GM12873 (cell line): ENCODE results near the gene ALG8.

Experiments used
- TF ChIP-seq, protein P1 (sequence below): IDR thresholded peaks from 2 replicates; pipeline ENCODE4 v1.5.1; 2012; ENCODE audit warnings: low read depth, mild to moderate bottlenecking, moderate library complexity, low read length, control low read depth; ENCODE audit not compliant: insufficient read depth; ENCODE audit errors: missing control alignments

The ALG8 gene

GRCh38 chr11:78177216-78177615 lies 37.8 kb upstream of the ALG8 start:
- TF ChIP-seq, protein P1, sequence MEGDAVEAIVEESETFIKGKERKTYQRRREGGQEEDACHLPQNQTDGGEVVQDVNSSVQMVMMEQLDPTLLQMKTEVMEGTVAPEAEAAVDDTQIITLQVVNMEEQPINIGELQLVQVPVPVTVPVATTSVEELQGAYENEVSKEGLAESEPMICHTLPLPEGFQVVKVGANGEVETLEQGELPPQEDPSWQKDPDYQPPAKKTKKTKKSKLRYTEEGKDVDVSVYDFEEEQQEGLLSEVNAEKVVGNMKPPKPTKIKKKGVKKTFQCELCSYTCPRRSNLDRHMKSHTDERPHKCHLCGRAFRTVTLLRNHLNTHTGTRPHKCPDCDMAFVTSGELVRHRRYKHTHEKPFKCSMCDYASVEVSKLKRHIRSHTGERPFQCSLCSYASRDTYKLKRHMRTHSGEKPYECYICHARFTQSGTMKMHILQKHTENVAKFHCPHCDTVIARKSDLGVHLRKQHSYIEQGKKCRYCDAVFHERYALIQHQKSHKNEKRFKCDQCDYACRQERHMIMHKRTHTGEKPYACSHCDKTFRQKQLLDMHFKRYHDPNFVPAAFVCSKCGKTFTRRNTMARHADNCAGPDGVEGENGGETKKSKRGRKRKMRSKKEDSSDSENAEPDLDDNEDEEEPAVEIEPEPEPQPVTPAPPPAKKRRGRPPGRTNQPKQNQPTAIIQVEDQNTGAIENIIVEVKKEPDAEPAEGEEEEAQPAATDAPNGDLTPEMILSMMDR: no peak

DNA sequence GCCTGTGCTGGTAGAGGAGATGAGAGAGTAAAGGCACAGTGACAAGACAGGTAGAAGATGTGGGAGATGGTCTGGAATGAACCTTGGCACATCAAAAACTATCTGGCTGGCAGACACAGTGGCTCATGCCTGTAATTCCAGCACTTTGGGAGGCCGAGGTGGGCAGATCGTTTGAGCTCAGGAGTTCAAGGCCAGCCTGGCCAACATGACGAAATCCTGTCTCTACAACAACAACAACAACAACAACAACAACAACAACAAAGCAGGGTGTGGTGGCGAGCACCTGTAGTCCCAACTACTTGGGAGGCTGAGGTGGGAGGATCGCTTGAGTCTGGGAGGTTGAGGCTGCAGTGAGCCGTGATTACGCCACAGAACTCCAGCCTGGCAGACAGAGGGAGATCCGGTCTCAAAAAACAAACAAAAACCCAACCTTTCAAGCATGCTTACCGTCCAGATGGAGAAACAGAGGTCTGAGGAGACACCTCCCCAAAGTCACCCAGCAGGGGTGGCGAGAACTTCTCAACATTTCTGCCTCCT lies 37.2 kb upstream of the ALG8 start:
- TF ChIP-seq, protein P1: no peak

- TF ChIP-seq, protein P1: no peak
These were observed 32.5 kb upstream of the ALG8 start for GRCh38 chr11:78171951-78172350.

GRCh38 chr11:78170874-78171549 lies 31.6 kb upstream of the ALG8 start:
- TF ChIP-seq, protein P1: no peak

GRCh38 chr11:78170413-78170812 lies 31.0 kb upstream of the ALG8 start:
- TF ChIP-seq, protein P1: no peak

- TF ChIP-seq, protein P1: no peak
These were observed 29.4 kb upstream of the ALG8 start for GRCh38 chr11:78168539-78169477.
